ENCODE measurements around the gene TBC1D10A.

DNA sequence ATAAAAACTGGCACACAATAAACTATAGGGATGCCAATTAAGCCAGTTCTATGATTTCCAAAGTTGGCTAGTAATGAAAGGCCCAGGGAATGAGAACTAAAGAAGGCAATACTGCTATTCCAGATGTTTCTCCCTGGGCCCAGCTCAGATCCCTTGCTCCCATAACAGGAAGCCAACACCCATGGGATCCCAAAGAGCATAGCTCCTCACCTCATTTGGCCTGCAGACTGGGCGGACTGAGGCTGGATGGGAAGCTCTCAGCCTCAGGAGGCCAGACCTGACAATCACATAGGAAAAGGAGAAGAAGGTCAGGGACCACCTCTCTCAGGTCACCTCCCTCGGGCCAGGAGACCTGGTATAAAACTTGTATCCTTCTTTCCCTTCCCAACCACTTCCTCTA, 5.3 kb downstream of the TBC1D10A start:
- TF ChIP-seq, protein P1, sequence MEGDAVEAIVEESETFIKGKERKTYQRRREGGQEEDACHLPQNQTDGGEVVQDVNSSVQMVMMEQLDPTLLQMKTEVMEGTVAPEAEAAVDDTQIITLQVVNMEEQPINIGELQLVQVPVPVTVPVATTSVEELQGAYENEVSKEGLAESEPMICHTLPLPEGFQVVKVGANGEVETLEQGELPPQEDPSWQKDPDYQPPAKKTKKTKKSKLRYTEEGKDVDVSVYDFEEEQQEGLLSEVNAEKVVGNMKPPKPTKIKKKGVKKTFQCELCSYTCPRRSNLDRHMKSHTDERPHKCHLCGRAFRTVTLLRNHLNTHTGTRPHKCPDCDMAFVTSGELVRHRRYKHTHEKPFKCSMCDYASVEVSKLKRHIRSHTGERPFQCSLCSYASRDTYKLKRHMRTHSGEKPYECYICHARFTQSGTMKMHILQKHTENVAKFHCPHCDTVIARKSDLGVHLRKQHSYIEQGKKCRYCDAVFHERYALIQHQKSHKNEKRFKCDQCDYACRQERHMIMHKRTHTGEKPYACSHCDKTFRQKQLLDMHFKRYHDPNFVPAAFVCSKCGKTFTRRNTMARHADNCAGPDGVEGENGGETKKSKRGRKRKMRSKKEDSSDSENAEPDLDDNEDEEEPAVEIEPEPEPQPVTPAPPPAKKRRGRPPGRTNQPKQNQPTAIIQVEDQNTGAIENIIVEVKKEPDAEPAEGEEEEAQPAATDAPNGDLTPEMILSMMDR (IDR thresholded peaks at IDR 0.05): no peak
- TF ChIP-seq POLR2AphosphoS5 (IDR thresholded peaks at IDR 0.05): no peak
- no peak for TF ChIP-seq POLR2A (IDR thresholded peaks at IDR 0.05)
- TF ChIP-seq EP300 (IDR thresholded peaks at IDR 0.05): no peak
